Measurements from ENCODE around the gene IQCH. TPM values are rescaled to one million over a fixed set of nuclear protein-coding genes. Genes with fewer than 3 reads are reported as not detected.

Gene IQCH
- total and polyA plus RNA-seq, 9 of the 15 experiments (the other 6 are each of a cell fraction or from before 2014, with no cell fraction given): 1.8 to 3.9 (median 2.7) TPM

DNA sequence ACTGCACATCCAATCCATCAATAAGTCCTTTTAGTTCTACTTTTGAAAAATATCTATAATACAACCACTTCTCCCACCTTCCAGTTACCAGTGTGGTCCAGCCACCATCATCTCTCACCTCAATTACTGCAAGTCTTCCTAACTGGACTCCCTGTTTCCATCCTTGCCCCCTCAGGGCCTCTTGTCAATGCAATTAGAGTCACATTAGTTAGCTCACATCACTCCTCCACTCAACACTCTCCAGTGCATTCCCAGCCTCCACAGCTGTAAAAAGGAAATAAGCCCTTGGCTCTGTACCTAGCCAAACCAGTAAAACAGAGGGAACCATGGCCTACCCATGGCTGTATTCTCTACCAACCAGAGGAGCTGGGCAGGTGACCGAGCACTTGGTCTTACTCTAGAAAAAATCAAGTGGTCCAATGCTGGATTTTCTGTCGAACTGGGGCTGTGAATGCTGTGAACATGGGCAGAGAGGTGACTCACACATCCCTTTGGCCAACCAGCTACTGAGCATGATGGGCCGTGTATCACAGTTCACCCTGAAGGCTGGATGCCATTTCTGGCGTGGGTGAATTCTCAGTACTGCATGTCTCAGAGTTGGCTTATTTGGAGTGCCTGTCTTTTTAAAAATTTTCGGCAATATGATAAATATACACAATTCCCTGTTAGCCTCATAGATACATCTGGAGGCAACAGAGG is 203.9 kb downstream of the IQCH start:
- Histone ChIP-seq H3K9ac (ENCODE audit: insufficient read depth in 1 of 2, low read depth in 2 of 2, low read length in 2 of 2) (no peak overlapping the region), H3K9me3 (replicated peaks; ENCODE audit: control insufficient read depth, insufficient read depth, low read depth, low read length) (no peaks in the 10 kb centered on the region), H3K4me1 (replicated peaks in 1 of 2; ENCODE audit: control insufficient read depth in 2 of 2, insufficient read depth in 2 of 2, low read length in 2 of 2) (no peaks in the 10 kb centered on the region), H3K9me1 (ENCODE audit: control insufficient read depth, insufficient read depth, low read length) (no peaks in the 10 kb centered on the region), H3K27me3 (ENCODE audit: control insufficient read depth in 2 of 2, insufficient read depth in 2 of 2, low read length in 2 of 2) (0 out of 5 replicates have a peak, but pooled peaks cover 0 to 4% of the 10 kb centered on the region in 2 experiments), H3K4me2 (ENCODE audit: insufficient read depth, low read length) (no peak overlapping the region), H4K20me1 (replicated peaks; ENCODE audit: control insufficient read depth, insufficient read depth, low read length) (no peaks in the 10 kb centered on the region), H3K27ac (ENCODE audit: extremely low read depth, low read depth, low read length) (no peak overlapping the region), H3K79me2 (ENCODE audit: control insufficient read depth, insufficient read depth, low read length) (no peaks in the 10 kb centered on the region), H2AFZ (ENCODE audit: low read depth, low read length) (no peak overlapping the region), H3K36me3 (ENCODE audit: control insufficient read depth, insufficient read depth, low read length) (no peaks in the 10 kb centered on the region), H3K4me3 (no peak overlapping the region)
- POLR2A ChIA-PET: interaction anchor here (0.6 kb wide), 2 partner anchors 276 to 425 kb away, joined by 3 to 4 read pairs; no protein-coding TSS in a partner anchor
- intact Hi-C loops (cut with micrococcal nuclease) (loop anchor here (10.0 kb wide), 1 partner anchor 276 kb away; no protein-coding TSS in a partner anchor), in situ Hi-C loops (cut with MboI) (loop anchor here (5.0 kb wide), 1 partner anchor 379 kb away; no protein-coding TSS in a partner anchor)
- WGBS (ENCODE audit: insufficient coverage, low coverage, missing lambda C conversion rate): 14% methylated on average over 5 of the region's 5 CpGs
- CTCF ChIA-PET (ENCODE audit: low intra/inter-chr PET ratio): interaction anchor here (0.6 to 4.4 kb wide), 2 partner anchors 376 to 768 kb away, joined by 4 to 39 read pairs; no protein-coding TSS in a partner anchor
- no TSS peak for BruUV-seq (replicated peaks)
- no peak for FAIRE-seq
- DNase-seq (ENCODE audit: extremely low read depth in 1 of 4, low spot score in 3 of 4): no peak
- no peak for ATAC-seq
- TF ChIP-seq EZH2 (IDR thresholded peaks at IDR 0.05; ENCODE audit: borderline replicate concordance, low read depth, low read length) (no peak), NFRKB (IDR thresholded peaks at IDR 0.05; ENCODE audit: low read depth) (no peak), RBM25 (IDR thresholded peaks at IDR 0.05; ENCODE audit: low read depth, low read length, severe bottlenecking) (no peak), ZNF41 (CRISPR knock-in tag; conservative IDR thresholded peaks at IDR 0.05) (no peak), DNMT1 (IDR thresholded peaks at IDR 0.05) (no peak), ZMIZ1 (IDR thresholded peaks at IDR 0.05; ENCODE audit: low read depth in 2 of 2, low read length in 2 of 2) (no peak), SMARCC2 (IDR thresholded peaks at IDR 0.05; ENCODE audit: low read depth) (no peak)
- TF ChIP-seq, protein P1, sequence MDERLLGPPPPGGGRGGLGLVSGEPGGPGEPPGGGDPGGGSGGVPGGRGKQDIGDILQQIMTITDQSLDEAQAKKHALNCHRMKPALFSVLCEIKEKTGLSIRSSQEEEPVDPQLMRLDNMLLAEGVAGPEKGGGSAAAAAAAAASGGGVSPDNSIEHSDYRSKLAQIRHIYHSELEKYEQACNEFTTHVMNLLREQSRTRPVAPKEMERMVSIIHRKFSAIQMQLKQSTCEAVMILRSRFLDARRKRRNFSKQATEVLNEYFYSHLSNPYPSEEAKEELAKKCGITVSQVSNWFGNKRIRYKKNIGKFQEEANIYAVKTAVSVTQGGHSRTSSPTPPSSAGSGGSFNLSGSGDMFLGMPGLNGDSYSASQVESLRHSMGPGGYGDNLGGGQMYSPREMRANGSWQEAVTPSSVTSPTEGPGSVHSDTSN (CRISPR knock-in tag; IDR thresholded peaks at IDR 0.05; ENCODE audit: low read depth): no peak
- TF ChIP-seq, protein P1 (tag; conservative IDR thresholded peaks at IDR 0.05; ENCODE audit: low read depth): no peak
- TF ChIP-seq, protein P2, sequence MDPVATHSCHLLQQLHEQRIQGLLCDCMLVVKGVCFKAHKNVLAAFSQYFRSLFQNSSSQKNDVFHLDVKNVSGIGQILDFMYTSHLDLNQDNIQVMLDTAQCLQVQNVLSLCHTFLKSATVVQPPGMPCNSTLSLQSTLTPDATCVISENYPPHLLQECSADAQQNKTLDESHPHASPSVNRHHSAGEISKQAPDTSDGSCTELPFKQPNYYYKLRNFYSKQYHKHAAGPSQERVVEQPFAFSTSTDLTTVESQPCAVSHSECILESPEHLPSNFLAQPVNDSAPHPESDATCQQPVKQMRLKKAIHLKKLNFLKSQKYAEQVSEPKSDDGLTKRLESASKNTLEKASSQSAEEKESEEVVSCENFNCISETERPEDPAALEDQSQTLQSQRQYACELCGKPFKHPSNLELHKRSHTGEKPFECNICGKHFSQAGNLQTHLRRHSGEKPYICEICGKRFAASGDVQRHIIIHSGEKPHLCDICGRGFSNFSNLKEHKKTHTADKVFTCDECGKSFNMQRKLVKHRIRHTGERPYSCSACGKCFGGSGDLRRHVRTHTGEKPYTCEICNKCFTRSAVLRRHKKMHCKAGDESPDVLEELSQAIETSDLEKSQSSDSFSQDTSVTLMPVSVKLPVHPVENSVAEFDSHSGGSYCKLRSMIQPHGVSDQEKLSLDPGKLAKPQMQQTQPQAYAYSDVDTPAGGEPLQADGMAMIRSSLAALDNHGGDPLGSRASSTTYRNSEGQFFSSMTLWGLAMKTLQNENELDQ (CRISPR knock-in tag; IDR thresholded peaks at IDR 0.05; ENCODE audit: borderline replicate concordance): no peak

Measured in K562 (cell line).